ENCODE results near the gene NDUFS8. TPM values are rescaled to one million over a fixed set of nuclear protein-coding genes. Genes with fewer than 3 reads are reported as not detected.

Gene NDUFS8
- total RNA-seq, 1 donor from 2014 or later, result 315 TPM

- intact Hi-C loops (cut with DNase I), result no loop called here
- DNase-seq (ENCODE audit: low spot score), result no peak
Observed at GRCh38 chr11:68002575-68002937, 27.9 kb upstream of the NDUFS8 start.

GRCh38 chr11:68002938-68003845, 27.3 kb upstream of the NDUFS8 start:
- intact Hi-C loops (cut with DNase I), result no loop called here
- DNase-seq (ENCODE audit: low spot score), result no peak

- intact Hi-C loops (cut with DNase I), result no loop called here
- DNase-seq (ENCODE audit: low spot score), result peak; percentile 95
Observed at GRCh38 chr11:68003846-68004550, 26.5 kb upstream of the NDUFS8 start, which contains the start of gene UNC93B1. TSS of gene UNC93B1 (minus strand) at chr11:68004097. CDS start at chr11:68004043, 54 bp downstream.

GRCh38 chr11:68004551-68005335, 25.7 kb upstream of the NDUFS8 start:
- no peak for DNase-seq (ENCODE audit: low spot score)
- intact Hi-C loops (cut with DNase I), result no loop called here

GRCh38 chr11:68006606-68007166, 23.8 kb upstream of the NDUFS8 start:
- no peak for DNase-seq (ENCODE audit: low spot score)
- intact Hi-C loops (cut with DNase I), result no loop called here

GRCh38 chr11:68007498-68008380, 22.7 kb upstream of the NDUFS8 start:
- DNase-seq (ENCODE audit: low spot score), result no peak

GRCh38 chr11:68008381-68009337, 21.8 kb upstream of the NDUFS8 start:
- no peak for DNase-seq (ENCODE audit: low spot score)
- intact Hi-C loops (cut with DNase I), result no loop called here

More at GRCh38 chr11:68007498-68008380, 22.7 kb upstream of the NDUFS8 start:
- intact Hi-C loops (cut with DNase I), result no loop called here

- DNase-seq (ENCODE audit: low spot score), result no peak
- intact Hi-C loops (cut with DNase I), result loop anchor here (10.0 kb wide), 1 partner anchor 195 kb away; no protein-coding TSS in a partner anchor
Observed at GRCh38 chr11:68009391-68010089, 20.9 kb upstream of the NDUFS8 start.

- peak; percentile 93 for DNase-seq (ENCODE audit: low spot score)
- intact Hi-C loops (cut with DNase I), result loop anchor here (10.0 kb wide), 1 partner anchor 194 kb away; no protein-coding TSS in a partner anchor
Observed at GRCh38 chr11:68010090-68011041, 20.1 kb upstream of the NDUFS8 start, which contains the start of gene ALDH3B1. TSS of gene ALDH3B1 (plus strand) at chr11:68010327. CDS start at chr11:68015298, 4,971 bp downstream.

GRCh38 chr11:68011051-68011943, 19.2 kb upstream of the NDUFS8 start:
- DNase-seq (ENCODE audit: low spot score), result no peak

GRCh38 chr11:68012044-68012842, 18.2 kb upstream of the NDUFS8 start:
- DNase-seq (ENCODE audit: low spot score), result no peak
- intact Hi-C loops (cut with DNase I), result loop anchor here (10.0 kb wide), 1 partner anchor 193 kb away; no protein-coding TSS in a partner anchor

More at GRCh38 chr11:68011051-68011943, 19.2 kb upstream of the NDUFS8 start:
- intact Hi-C loops (cut with DNase I), result loop anchor here (10.0 kb wide), 1 partner anchor 194 kb away; no protein-coding TSS in a partner anchor

GRCh38 chr11:68012843-68013610, 17.5 kb upstream of the NDUFS8 start:
- intact Hi-C loops (cut with DNase I), result loop anchor here (10.0 kb wide), 1 partner anchor 192 kb away; no protein-coding TSS in a partner anchor
- no peak for DNase-seq (ENCODE audit: low spot score)

All from cardiac septum (tissue), 1 donor.